ENCODE results near the gene ITGA2B.

GRCh38 chr17:44338702-44339101 lies 50.7 kb downstream of the ITGA2B start:
- TF ChIP-seq CTCF (conservative IDR thresholded peaks at IDR 0.05; ENCODE audit: low read length) (no peak), EZH2phosphoT487 (IDR thresholded peaks at IDR 0.05; ENCODE audit: borderline replicate concordance) (no peak)

All from Loucy (cell line).